RWPE2 (cell line): ENCODE measurements around the gene PTPRA.
"Not testable (repeated sequence)": the region's sequence is repeated elsewhere in the genome, so short reads cannot be mapped to it uniquely, and the experiment has no call there.

Source experiments
- ATAC-seq: fragments of 200-7000 bp; cut with Tn5 transposase; 3 replicates; pipeline ENCODE4 v1.9.1; 2021; ENCODE audit warnings: low read depth
- DNase-seq: peaks from one replicate; pipeline ENCODE4 v3.0.0-alpha.2; 2020; ENCODE audit warnings: low spot score
- H3K27ac ChIP-seq: fragments of 450-650 bp; 2 replicates; pipeline ENCODE4 v1.5.1; 2017; ENCODE audit warnings: mild to moderate bottlenecking; ENCODE audit not compliant: poor library complexity, severe bottlenecking
- H3K27me3 ChIP-seq: fragments of 250-450 bp; sonication (Bioruptor Pico); 2 replicates; pipeline ENCODE4 v1.5.1; 2021; ENCODE audit warnings: mild to moderate bottlenecking, moderate library complexity; ENCODE audit not compliant: insufficient read depth, poor library complexity, severe bottlenecking
- H3K36me3 ChIP-seq: fragments of 250-450 bp; sonication (Bioruptor Pico); 2 replicates; pipeline ENCODE4 v1.5.1; 2020; ENCODE audit warnings: low read depth, mild to moderate bottlenecking, moderate library complexity
- H3K4me1 ChIP-seq: fragments of 250-450 bp; sonication (Bioruptor Pico); 2 replicates; pipeline ENCODE4 v1.5.1; 2021; ENCODE audit warnings: mild to moderate bottlenecking, moderate library complexity; ENCODE audit not compliant: insufficient read depth, poor library complexity, severe bottlenecking
- H3K4me3 ChIP-seq: fragments of 250-450 bp; sonication (Bioruptor Pico); 2 replicates; pipeline ENCODE4 v1.5.1; 2021; ENCODE audit warnings: mild to moderate bottlenecking, moderate library complexity; ENCODE audit not compliant: severe bottlenecking
- H3K9me3 ChIP-seq: fragments of 250-450 bp; sonication (Bioruptor Pico); 2 replicates; pipeline ENCODE4 v1.5.1; 2021; ENCODE audit warnings: mild to moderate bottlenecking, moderate library complexity; ENCODE audit not compliant: severe bottlenecking
- CTCF ChIP-seq: fragments of 450-650 bp; IDR thresholded peaks from one replicate; pipeline ENCODE4 v1.5.1; 2017; ENCODE audit warnings: mild to moderate bottlenecking, moderate library complexity; ENCODE audit not compliant: poor library complexity, severe bottlenecking

Gene PTPRA

GRCh38 chr20:3021327-3021726 is 148.0 kb downstream of the PTPRA start:
- H3K27ac ChIP-seq: no peak overlapping the region
- H3K4me3 ChIP-seq: no peak overlapping the region
- no peaks in the 10 kb centered on the region for H3K27me3 ChIP-seq
- no peak for DNase-seq
- no peak for TF ChIP-seq CTCF
- no peak for ATAC-seq
- H3K36me3 ChIP-seq: peaks cover 37% of the 10 kb centered on the region
- H3K9me3 ChIP-seq: no peaks in the 10 kb centered on the region
- no peaks in the 10 kb centered on the region for H3K4me1 ChIP-seq

DNA sequence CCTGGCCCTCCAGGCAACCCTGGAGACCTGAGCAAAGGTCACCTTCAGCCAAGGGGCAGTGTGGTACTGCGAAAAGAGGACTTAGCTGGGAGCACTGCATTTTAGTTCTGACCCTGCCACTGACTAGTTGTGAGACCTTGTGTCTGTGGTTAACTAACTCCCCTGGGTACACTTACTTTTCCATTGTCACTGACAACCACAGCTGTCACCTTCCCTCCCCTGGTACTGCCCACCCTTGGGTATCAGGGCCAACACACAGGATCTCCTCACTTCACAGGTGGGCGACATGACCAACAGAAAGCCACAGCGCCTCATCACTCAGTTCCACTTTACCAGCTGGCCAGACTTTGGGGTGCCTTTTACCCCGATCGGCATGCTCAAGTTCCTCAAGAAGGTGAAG is 148.5 kb downstream of the PTPRA start:
- ATAC-seq (no peak), DNase-seq (no peak)
- Histone ChIP-seq H3K4me3 (no peak overlapping the region), H3K27ac (no peak overlapping the region), H3K27me3 (no peaks in the 10 kb centered on the region), H3K36me3 (peaks cover 42% of the 10 kb centered on the region), H3K9me3 (no peaks in the 10 kb centered on the region), H3K4me1 (no peaks in the 10 kb centered on the region)
- no peak for TF ChIP-seq CTCF

DNA sequence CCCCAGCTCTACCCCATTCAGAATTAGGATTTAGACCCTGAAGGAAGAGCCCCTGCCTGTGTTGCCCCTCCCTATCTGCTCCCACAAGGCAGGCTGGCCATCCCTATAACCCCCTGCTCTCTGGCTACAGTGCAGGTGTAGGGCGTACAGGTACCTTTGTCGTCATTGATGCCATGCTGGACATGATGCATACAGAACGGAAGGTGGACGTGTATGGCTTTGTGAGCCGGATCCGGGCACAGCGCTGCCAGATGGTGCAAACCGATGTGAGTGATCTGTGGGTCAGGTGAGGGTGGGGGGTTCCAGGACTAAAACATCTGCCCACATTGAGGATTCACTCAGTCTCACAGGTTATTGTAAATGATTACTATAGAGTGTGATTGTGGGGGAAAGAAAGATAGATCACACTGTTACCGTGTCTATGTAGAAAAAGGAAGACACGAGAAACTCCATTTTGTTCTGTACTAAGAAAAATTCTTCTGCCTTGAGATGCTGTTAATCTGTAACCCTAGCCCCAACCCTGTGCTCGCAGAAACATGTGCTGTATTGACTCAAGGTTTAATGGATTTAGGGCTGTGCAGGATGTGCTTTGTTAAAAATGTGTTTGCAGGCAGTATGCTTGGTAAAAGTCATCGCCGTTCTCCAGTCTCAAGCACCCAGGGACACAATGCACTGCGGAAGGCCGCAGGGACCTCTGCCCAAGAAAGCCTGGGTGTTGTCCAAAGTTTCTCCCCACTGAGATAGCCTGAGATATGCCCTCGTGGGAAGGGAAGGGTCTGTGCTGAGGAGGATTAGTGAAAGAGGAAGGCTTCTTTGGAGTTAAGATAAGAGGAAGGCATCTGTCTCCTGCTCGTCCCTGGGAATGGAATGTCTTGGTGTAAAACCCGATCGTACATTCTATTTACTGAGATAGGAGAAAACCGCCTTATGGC is 149.5 kb downstream of the PTPRA start:
- H3K9me3 ChIP-seq, H3K4me1 ChIP-seq, DNase-seq, H3K27me3 ChIP-seq, H3K27ac ChIP-seq, H3K4me3 ChIP-seq, ATAC-seq: not testable (repeated sequence)
- peaks cover 43% of the 10 kb centered on the region for H3K36me3 ChIP-seq

DNA sequence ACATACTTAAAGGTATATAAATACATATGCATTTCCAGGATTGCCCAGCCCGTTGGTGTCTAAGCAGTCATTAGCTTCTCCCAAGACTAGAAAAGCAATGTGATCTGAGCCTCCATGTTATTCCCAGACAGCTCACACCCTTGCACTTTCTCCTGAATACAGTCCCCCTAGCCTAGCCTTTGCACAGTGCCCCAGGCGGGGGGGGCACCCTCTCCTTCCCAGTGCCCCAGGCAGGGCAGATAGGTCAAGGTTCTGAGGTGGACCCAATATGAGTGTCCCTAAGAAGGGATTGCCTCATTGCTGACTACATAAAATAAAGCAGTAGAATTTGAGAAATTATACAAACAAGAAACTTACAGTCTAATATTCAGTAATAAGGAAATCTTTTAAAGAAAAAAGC is 154.7 kb downstream of the PTPRA start:
- Histone ChIP-seq H3K36me3 (peaks cover 34% of the 10 kb centered on the region), H3K4me1 (no peaks in the 10 kb centered on the region), H3K9me3 (no peaks in the 10 kb centered on the region), H3K27ac (no peak overlapping the region), H3K4me3 (no peak overlapping the region), H3K27me3 (no peaks in the 10 kb centered on the region)
- DNase-seq (no peak), ATAC-seq (no peak)
- no peak for TF ChIP-seq CTCF

GRCh38 chr20:3031524-3032147 is 158.4 kb downstream of the PTPRA start:
- TF ChIP-seq CTCF: no peak
- Histone ChIP-seq H3K9me3 (no peaks in the 10 kb centered on the region), H3K36me3 (peaks cover 33% of the 10 kb centered on the region), H3K27me3 (no peaks in the 10 kb centered on the region), H3K27ac (no peak overlapping the region), H3K4me3 (no peak overlapping the region), H3K4me1 (no peaks in the 10 kb centered on the region)
- ATAC-seq (no peak), DNase-seq (no peak)
